Activated CD4-positive, alpha-beta T cell treated with anti-CD3 and anti-CD28 coated beads, Interleukin-10, Interleukin-2, amounts not matched to agents 100 ng/mL and 50 ng/mL, durations not matched to agents 16 hours and 8 hours (primary cell): ENCODE measurements around the gene JAKMIP2.

Experiments
- DNase-seq: peaks from one replicate; pipeline ENCODE4 v3.0.0-alpha.2; 2020

JAKMIP2 gene

GRCh38 chr5:147551677-147552076 is 230.9 kb downstream of the JAKMIP2 start:
- DNase-seq = no peak

DNA sequence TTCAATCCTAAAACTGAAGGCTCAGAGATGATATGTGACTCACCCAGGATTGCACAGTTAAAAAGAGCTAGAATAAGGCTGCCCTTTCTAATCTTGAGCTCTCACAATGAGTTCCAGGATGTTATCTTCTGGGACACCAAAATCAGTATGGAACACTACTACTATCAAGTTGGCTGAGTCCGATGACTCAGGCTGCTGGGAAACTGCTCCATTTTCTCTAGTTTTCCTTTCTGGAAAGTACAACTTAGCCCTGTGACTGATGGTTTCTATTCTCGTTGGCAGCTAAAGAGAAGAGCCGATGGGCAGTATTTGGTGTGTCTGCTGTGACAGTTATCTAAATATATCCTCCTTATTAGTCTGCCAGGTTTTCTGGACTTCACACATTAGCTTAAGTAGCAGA is 234.8 kb downstream of the JAKMIP2 start:
- no peak for DNase-seq

DNA sequence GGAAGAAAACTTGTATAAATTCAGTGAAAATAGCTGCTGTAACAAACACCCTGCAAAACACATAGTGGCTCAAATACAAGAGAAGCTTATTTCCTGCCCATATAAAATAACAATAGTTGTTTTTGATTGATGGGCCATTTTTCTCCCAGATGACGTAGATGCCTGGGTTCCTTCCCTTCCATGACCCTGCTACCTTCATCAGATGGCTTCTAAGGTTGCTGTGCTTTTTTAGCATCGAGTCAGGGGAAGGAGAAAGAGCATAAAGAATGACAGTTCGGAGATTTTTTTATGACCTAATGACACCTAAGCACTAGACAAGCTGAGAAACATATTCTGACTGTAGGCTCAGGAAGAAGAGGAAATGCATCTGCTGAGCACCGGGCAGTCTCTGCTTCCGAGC is 238.0 kb downstream of the JAKMIP2 start:
- DNase-seq = no peak

DNA sequence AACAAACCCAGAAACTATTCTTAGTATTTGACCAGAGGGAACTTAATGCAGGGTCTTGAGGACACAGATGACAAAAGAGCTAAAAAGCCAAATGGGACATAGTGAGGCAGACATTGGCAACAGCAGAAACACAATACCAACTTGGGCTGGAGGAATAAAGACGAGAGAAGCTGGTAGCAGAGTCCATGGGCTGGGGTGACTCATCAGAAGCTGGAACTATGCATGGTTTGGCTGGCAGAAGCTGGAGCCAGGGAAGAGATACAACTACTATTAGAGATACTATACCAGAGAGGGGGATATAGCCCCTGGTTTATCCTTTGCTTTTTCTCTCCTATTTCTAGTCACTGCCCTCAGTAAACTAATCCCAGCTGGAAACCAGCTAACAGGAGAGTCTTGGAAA is 243.5 kb downstream of the JAKMIP2 start:
- no peak for DNase-seq

- DNase-seq = no peak
These were observed 244.3 kb downstream of the JAKMIP2 start for GRCh38 chr5:147538236-147538635.
